IPS-18c (cell line): ENCODE measurements around the gene RABL2A.
"Not testable (repeated sequence)": the region's sequence is repeated elsewhere in the genome, so short reads cannot be mapped to it uniquely, and the experiment has no call there.

Source experiments
- H3K4me3 ChIP-seq: 2 replicates; pipeline ENCODE4 v1.7.0; 2013; ENCODE audit warnings: low read depth, mild to moderate bottlenecking, low read length, moderate library complexity; ENCODE audit not compliant: insufficient read depth
- H3K9me3 ChIP-seq: one replicate; pipeline ENCODE4 v1.6.1; 2013; ENCODE audit warnings: mild to moderate bottlenecking, low read length, moderate library complexity; ENCODE audit not compliant: control insufficient read depth, insufficient read depth

RABL2A gene

GRCh38 chr2:113603467-113604084 lies 23.5 kb upstream of the RABL2A start:
- H3K9me3 ChIP-seq: not testable (repeated sequence)
- H3K4me3 ChIP-seq: peak overlapping the region; percentile 60; the same call in 1 of the 2 replicates

GRCh38 chr2:113604085-113604477 lies 23.0 kb upstream of the RABL2A start:
- H3K9me3 ChIP-seq: not testable (repeated sequence)
- peak overlapping the region; percentile 55; the same call in 1 of the 2 replicates for H3K4me3 ChIP-seq

- not testable (repeated sequence) for H3K9me3 ChIP-seq, H3K4me3 ChIP-seq
Observed at GRCh38 chr2:113604661-113605060, 22.4 kb upstream of the RABL2A start.

- not testable (repeated sequence) for H3K9me3 ChIP-seq, H3K4me3 ChIP-seq
Observed at GRCh38 chr2:113606036-113606435, 21.0 kb upstream of the RABL2A start.

- not testable (repeated sequence) for H3K4me3 ChIP-seq, H3K9me3 ChIP-seq
Observed at GRCh38 chr2:113609822-113610221, 17.2 kb upstream of the RABL2A start.

- H3K9me3 ChIP-seq, H3K4me3 ChIP-seq: not testable (repeated sequence)
Observed at GRCh38 chr2:113621002-113621401, 6.1 kb upstream of the RABL2A start.

- not testable (repeated sequence) for H3K4me3 ChIP-seq
Observed at GRCh38 chr2:113625906-113626305, 1.2 kb upstream of the RABL2A start.

GRCh38 chr2:113632849-113633345 lies 5.8 kb downstream of the RABL2A start:
- not testable (repeated sequence) for H3K9me3 ChIP-seq, H3K4me3 ChIP-seq

More at GRCh38 chr2:113625906-113626305, 1.2 kb upstream of the RABL2A start:
- H3K9me3 ChIP-seq: not testable (repeated sequence)

GRCh38 chr2:113635358-113635757 lies 8.3 kb downstream of the RABL2A start:
- H3K9me3 ChIP-seq, H3K4me3 ChIP-seq: not testable (repeated sequence)

- not testable (repeated sequence) for H3K9me3 ChIP-seq, H3K4me3 ChIP-seq
Observed at GRCh38 chr2:113636226-113636625, 9.2 kb downstream of the RABL2A start.

GRCh38 chr2:113638084-113638483 lies 11.0 kb downstream of the RABL2A start:
- not testable (repeated sequence) for H3K4me3 ChIP-seq, H3K9me3 ChIP-seq

- not testable (repeated sequence) for H3K9me3 ChIP-seq, H3K4me3 ChIP-seq
Observed at GRCh38 chr2:113646217-113646616, 19.2 kb downstream of the RABL2A start.

GRCh38 chr2:113650834-113651815 lies 24.1 kb downstream of the RABL2A start:
- not testable (repeated sequence) for H3K9me3 ChIP-seq, H3K4me3 ChIP-seq

GRCh38 chr2:113652599-113652998 lies 25.5 kb downstream of the RABL2A start:
- H3K4me3 ChIP-seq, H3K9me3 ChIP-seq: not testable (repeated sequence)

GRCh38 chr2:113656031-113656624 lies 29.1 kb downstream of the RABL2A start:
- H3K4me3 ChIP-seq, H3K9me3 ChIP-seq: not testable (repeated sequence)

- H3K4me3 ChIP-seq: not testable (repeated sequence)
Observed at GRCh38 chr2:113657735-113658134, 30.7 kb downstream of the RABL2A start.

GRCh38 chr2:113663285-113664060 lies 36.4 kb downstream of the RABL2A start:
- not testable (repeated sequence) for H3K9me3 ChIP-seq, H3K4me3 ChIP-seq

More at GRCh38 chr2:113657735-113658134, 30.7 kb downstream of the RABL2A start:
- H3K9me3 ChIP-seq: not testable (repeated sequence)
